ENCODE data around the gene EFEMP2. TPM values are rescaled to one million over a fixed set of nuclear protein-coding genes. Genes with fewer than 3 reads are reported as not detected.

The EFEMP2 gene
- total RNA-seq, 1 experiment from 2014 or later, result 26.2 TPM

DNA sequence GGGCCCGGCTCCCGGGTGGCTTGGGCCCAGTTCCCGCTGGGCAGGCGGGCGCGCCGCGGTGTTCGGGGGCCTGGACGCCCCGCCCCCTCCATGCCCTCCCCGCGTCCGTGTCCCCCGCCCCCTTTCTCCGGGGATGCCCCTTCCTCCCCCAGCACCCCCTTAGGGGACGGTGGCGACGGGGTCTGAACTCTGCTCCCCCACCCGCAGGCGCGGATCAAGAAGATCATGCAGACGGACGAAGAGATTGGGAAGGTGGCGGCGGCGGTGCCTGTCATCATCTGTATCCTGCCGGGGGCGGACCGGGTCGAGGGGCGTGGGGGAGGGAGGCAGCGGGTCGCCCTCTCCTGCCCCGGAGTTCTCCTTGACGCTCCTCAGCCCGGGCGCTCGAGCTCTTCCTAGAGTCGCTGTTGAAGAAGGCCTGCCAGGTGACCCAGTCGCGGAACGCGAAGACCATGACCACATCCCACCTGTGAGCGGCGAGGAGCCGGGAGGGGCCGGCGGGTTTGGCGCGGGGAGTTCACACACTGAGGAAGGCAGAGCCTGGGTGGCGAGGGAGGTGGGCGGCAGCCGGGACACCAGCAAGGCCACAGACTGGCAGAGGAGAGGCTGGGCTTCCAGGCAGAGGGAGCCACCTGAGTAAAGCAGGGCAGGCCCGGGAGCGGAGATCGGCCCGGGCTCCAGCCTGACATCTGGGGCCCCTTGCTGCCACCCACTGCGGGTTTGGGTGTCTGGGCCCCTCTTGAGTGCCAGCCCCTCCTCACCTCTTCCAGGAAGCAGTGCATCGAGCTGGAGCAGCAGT lies 47.2 kb upstream of the EFEMP2 start:
- Histone ChIP-seq H3K23me2 (ENCODE audit: insufficient read length, low read depth, low read length, poor library complexity, severe bottlenecking) (peaks cover 11% of the 10 kb centered on the region), H2BK12ac (ENCODE audit: insufficient read length, low read depth, low read length) (no peak overlapping the region), H2AK5ac (ENCODE audit: insufficient read length, low read length) (no peak overlapping the region), H3K4me1 (ENCODE audit: insufficient read depth, low read length) (no peaks in the 10 kb centered on the region; the same call in 1 of the 2 replicates), H3K56ac (ENCODE audit: insufficient read length, low read depth, low read length) (no peak overlapping the region), H2BK120ac (ENCODE audit: low read depth, low read length, poor library complexity, severe bottlenecking) (no peak overlapping the region), H3K79me1 (ENCODE audit: insufficient read depth, low read depth, low read length, poor library complexity, severe bottlenecking) (no peaks in the 10 kb centered on the region), H3K18ac (ENCODE audit: insufficient read length, low read depth, low read length) (no peak overlapping the region), H2BK20ac (ENCODE audit: low read depth, low read length, poor library complexity, severe bottlenecking) (no peak overlapping the region), H2BK5ac (ENCODE audit: insufficient read length, low read length) (no peak overlapping the region), H3K14ac (ENCODE audit: insufficient read depth, low read length) (no peak overlapping the region), H4K8ac (replicated peaks; ENCODE audit: insufficient read length, low read depth, low read length) (no peak overlapping the region), H3K23ac (ENCODE audit: insufficient read length, low read depth, low read length) (no peak overlapping the region), H3K4ac (ENCODE audit: low read depth, low read length) (no peak overlapping the region), H3K79me2 (ENCODE audit: insufficient read depth, low read length) (no peaks in the 10 kb centered on the region), H3T11ph (ENCODE audit: low read length) (no peak overlapping the region), H3K9ac (ENCODE audit: extremely low read depth, insufficient read length, low read length) (no peak overlapping the region), H4K20me1 (ENCODE audit: control insufficient read depth, insufficient read depth, insufficient read length) (no peaks in the 10 kb centered on the region), H2AFZ (ENCODE audit: low read length) (no peak overlapping the region), H3K4me2 (ENCODE audit: insufficient read depth, insufficient read length, low read length) (peak overlapping the region; percentile 57), H3K27ac (ENCODE audit: insufficient read length, low read depth, low read length) (no peak overlapping the region), H3K9me3 (ENCODE audit: control insufficient read depth, low read depth, low read length) (no peaks in the 10 kb centered on the region), H3K27me3 (ENCODE audit: insufficient read depth, low read length) (no peaks in the 10 kb centered on the region), H4K91ac (ENCODE audit: insufficient read length, low read depth, low read length) (no peak overlapping the region), H2BK15ac (ENCODE audit: low read depth, low read length) (no peak overlapping the region), H4K5ac (ENCODE audit: insufficient read length, low read depth, low read length) (no peak overlapping the region)
- Mint-ChIP-seq H3K4me1 (peaks cover 19 to 26% of the 10 kb centered on the region in 2 experiments), H3K27me3 (ENCODE audit: low read depth) (peaks cover 2% of the 10 kb centered on the region), H3K36me3 (ENCODE audit: insufficient read depth in 1 of 3, low read depth in 3 of 3) (peaks cover 1 to 25% (median 23%) of the 10 kb centered on the region in 3 experiments; a peak in 6 of 7 replicates), H3K9me3 (no peaks in the 10 kb centered on the region; a peak in 1 of 5 replicates), H3K27ac (peak overlapping the region in 1 of 3 experiments; percentile 85; a peak in 1 of 7 replicates), H3K4me3 (peak overlapping the region; percentile 84 to 93)
- no CpG with 5 or more reads among the region's 60 CpGs for WGBS (ENCODE audit: extremely low coverage, insufficient read length, low lambda C conversion rate)
- DNase-seq, result peak; percentile 54
- TF ChIP-seq, protein P1, sequence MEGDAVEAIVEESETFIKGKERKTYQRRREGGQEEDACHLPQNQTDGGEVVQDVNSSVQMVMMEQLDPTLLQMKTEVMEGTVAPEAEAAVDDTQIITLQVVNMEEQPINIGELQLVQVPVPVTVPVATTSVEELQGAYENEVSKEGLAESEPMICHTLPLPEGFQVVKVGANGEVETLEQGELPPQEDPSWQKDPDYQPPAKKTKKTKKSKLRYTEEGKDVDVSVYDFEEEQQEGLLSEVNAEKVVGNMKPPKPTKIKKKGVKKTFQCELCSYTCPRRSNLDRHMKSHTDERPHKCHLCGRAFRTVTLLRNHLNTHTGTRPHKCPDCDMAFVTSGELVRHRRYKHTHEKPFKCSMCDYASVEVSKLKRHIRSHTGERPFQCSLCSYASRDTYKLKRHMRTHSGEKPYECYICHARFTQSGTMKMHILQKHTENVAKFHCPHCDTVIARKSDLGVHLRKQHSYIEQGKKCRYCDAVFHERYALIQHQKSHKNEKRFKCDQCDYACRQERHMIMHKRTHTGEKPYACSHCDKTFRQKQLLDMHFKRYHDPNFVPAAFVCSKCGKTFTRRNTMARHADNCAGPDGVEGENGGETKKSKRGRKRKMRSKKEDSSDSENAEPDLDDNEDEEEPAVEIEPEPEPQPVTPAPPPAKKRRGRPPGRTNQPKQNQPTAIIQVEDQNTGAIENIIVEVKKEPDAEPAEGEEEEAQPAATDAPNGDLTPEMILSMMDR (conservative IDR thresholded peaks at IDR 0.05), result no peak

All from H9 (cell line).